ENCODE data around the gene CD9. TPM values are rescaled to one million over a fixed set of nuclear protein-coding genes. Genes with fewer than 3 reads are reported as not detected.

CD9 gene
- total RNA-seq, 2 donors from 2014 or later: 33.5 to 99.1 TPM

GRCh38 chr12:6201826-6202225, 1.6 kb downstream of the CD9 start:
- Histone ChIP-seq H3K9ac (ENCODE audit: extremely low read depth, low read length, poor library complexity, severe bottlenecking) (no peak overlapping the region), H3K36me3 (ENCODE audit: control insufficient read depth, insufficient read depth, low read length) (no peaks in the 10 kb centered on the region), H3K4me1 (ENCODE audit: control insufficient read depth, insufficient read depth, low read length) (no peaks in the 10 kb centered on the region), H3K9me3 (ENCODE audit: control insufficient read depth, low read length) (no peaks in the 10 kb centered on the region), H3K27ac (ENCODE audit: low read depth, low read length) (no peak overlapping the region), H3K27me3 (ENCODE audit: control insufficient read depth, insufficient read depth, low read length, poor library complexity, severe bottlenecking) (peaks cover 43% of the 10 kb centered on the region), H3K4me3 (ENCODE audit: low read length) (no peak overlapping the region)
- peak overlapping the region; percentile 67 for H3K4me3 Mint-ChIP-seq
- TF ChIP-seq CTCF (conservative IDR thresholded peaks at IDR 0.05): no peak
- no peak for DNase-seq
- no peak overlapping the region for H3K27ac Mint-ChIP-seq
- no peaks in the 10 kb centered on the region for H3K36me3 Mint-ChIP-seq (ENCODE audit: low read depth)
- 96% methylated on average over 3 of the region's 3 CpGs for WGBS, 2 experiments (ENCODE audit: insufficient coverage in 1 of 2, insufficient read length in 1 of 2)
- no peaks in the 10 kb centered on the region for H3K9me3 Mint-ChIP-seq
- H3K4me1 Mint-ChIP-seq: peaks cover 45% of the 10 kb centered on the region
- H3K27me3 Mint-ChIP-seq (ENCODE audit: insufficient read depth): peaks cover 18% of the 10 kb centered on the region

GRCh38 chr12:6202304-6202703, 2.1 kb downstream of the CD9 start:
- Histone ChIP-seq H3K4me3 (ENCODE audit: low read length) (no peak overlapping the region), H3K27me3 (ENCODE audit: control insufficient read depth, insufficient read depth, low read length, poor library complexity, severe bottlenecking) (peaks cover 43% of the 10 kb centered on the region), H3K9ac (ENCODE audit: extremely low read depth, low read length, poor library complexity, severe bottlenecking) (no peak overlapping the region), H3K9me3 (ENCODE audit: control insufficient read depth, low read length) (no peaks in the 10 kb centered on the region), H3K4me1 (ENCODE audit: control insufficient read depth, insufficient read depth, low read length) (no peaks in the 10 kb centered on the region), H3K36me3 (ENCODE audit: control insufficient read depth, insufficient read depth, low read length) (no peaks in the 10 kb centered on the region), H3K27ac (ENCODE audit: low read depth, low read length) (no peak overlapping the region)
- no peak for DNase-seq
- Mint-ChIP-seq H3K36me3 (ENCODE audit: low read depth) (no peaks in the 10 kb centered on the region), H3K27ac (no peak overlapping the region), H3K9me3 (no peaks in the 10 kb centered on the region), H3K4me1 (peaks cover 48% of the 10 kb centered on the region), H3K4me3 (peak overlapping the region; percentile 67), H3K27me3 (ENCODE audit: insufficient read depth) (peaks cover 18% of the 10 kb centered on the region)
- no peak for TF ChIP-seq CTCF (conservative IDR thresholded peaks at IDR 0.05)
- WGBS, 2 experiments (ENCODE audit: insufficient coverage in 1 of 2, insufficient read length in 1 of 2): 87 to 100% methylated on average over 3 to 6 of the region's 6 CpGs

GRCh38 chr12:6202846-6203245, 2.6 kb downstream of the CD9 start:
- H3K9ac ChIP-seq (ENCODE audit: extremely low read depth, low read length, poor library complexity, severe bottlenecking): no peak overlapping the region
- H3K9me3 ChIP-seq (ENCODE audit: control insufficient read depth, low read length): no peaks in the 10 kb centered on the region
- no peaks in the 10 kb centered on the region for H3K4me1 ChIP-seq (ENCODE audit: control insufficient read depth, insufficient read depth, low read length)
- peaks cover 49% of the 10 kb centered on the region for H3K4me1 Mint-ChIP-seq
- no peak overlapping the region for H3K27ac Mint-ChIP-seq
- no peak for TF ChIP-seq CTCF (conservative IDR thresholded peaks at IDR 0.05)
- H3K9me3 Mint-ChIP-seq: no peaks in the 10 kb centered on the region
- H3K27ac ChIP-seq (ENCODE audit: low read depth, low read length): no peak overlapping the region
- no peaks in the 10 kb centered on the region for H3K36me3 Mint-ChIP-seq (ENCODE audit: low read depth)
- H3K4me3 Mint-ChIP-seq: no peak overlapping the region
- no peaks in the 10 kb centered on the region for H3K36me3 ChIP-seq (ENCODE audit: control insufficient read depth, insufficient read depth, low read length)
- no peak overlapping the region for H3K4me3 ChIP-seq (ENCODE audit: low read length)
- H3K27me3 Mint-ChIP-seq (ENCODE audit: insufficient read depth): peaks cover 18% of the 10 kb centered on the region
- peaks cover 43% of the 10 kb centered on the region for H3K27me3 ChIP-seq (ENCODE audit: control insufficient read depth, insufficient read depth, low read length, poor library complexity, severe bottlenecking)
- DNase-seq: no peak
- WGBS, 2 experiments (ENCODE audit: insufficient coverage in 1 of 2, insufficient read length in 1 of 2): 92 to 95% methylated on average over 2 to 3 of the region's 3 CpGs

All from endodermal cell (in vitro differentiated cells).